Kidney (tissue), 14 donors: ENCODE results near the gene PSME3. TPM values are rescaled to one million over a fixed set of nuclear protein-coding genes. Genes with fewer than 3 reads are reported as not detected.

Experiments used
- DNase-seq, 5 donors: peaks; one replicate each; pipeline ENCODE4 v3.0.0-alpha.2; 2013 to 2020
- FAIRE-seq: peaks from 2 replicates; lab custom pipeline; 2012; peaks lifted over from hg19 to GRCh38; lab: Jason Lieb, UNC
- H3K27ac ChIP-seq, 2 donors: one replicate each; pipeline ENCODE4 v1.7.0; 2013; ENCODE audit warnings: low read depth in 2 of 2, low read length in 2 of 2, inconsistent platforms in 1 of 2
- H3K27me3 ChIP-seq: one replicate; pipeline ENCODE4 v1.7.1; 2013; ENCODE audit warnings: low read length, inconsistent platforms; ENCODE audit not compliant: control insufficient read depth, insufficient read depth
- H3K36me3 ChIP-seq, 3 donors: one replicate each; pipeline versions ENCODE4 v1.7.0 to v1.7.1; 2013; ENCODE audit warnings: low read length in 3 of 3, control low read depth in 1 of 3, inconsistent platforms in 1 of 3; ENCODE audit not compliant: insufficient read depth in 3 of 3, control insufficient read depth in 2 of 3
- H3K4me1 ChIP-seq, 3 donors: one replicate each; pipeline versions ENCODE4 v1.7.0 to v1.7.1; 2013; ENCODE audit warnings: low read length in 3 of 3, inconsistent platforms in 1 of 3, low read depth in 1 of 3; ENCODE audit not compliant: control insufficient read depth in 2 of 3, insufficient read depth in 2 of 3
- H3K4me3 ChIP-seq, 3 donors: one replicate each; pipeline versions ENCODE4 v1.7.0 to v1.8.1; 2013; ENCODE audit warnings: low read length in 3 of 3, control low read depth in 1 of 3, inconsistent platforms in 1 of 3
- H3K9ac ChIP-seq, 3 donors: one replicate each; pipeline versions ENCODE4 v1.7.0 to v1.7.1; 2013; ENCODE audit warnings: low read length in 3 of 3, control low read depth in 1 of 3, inconsistent platforms in 1 of 3
- H3K9me3 ChIP-seq, 3 donors: one replicate each; pipeline versions ENCODE4 v1.7.0 to v1.7.1; 2013; ENCODE audit warnings: low read length in 3 of 3, control low read depth in 1 of 3, inconsistent platforms in 1 of 3; ENCODE audit not compliant: control insufficient read depth in 2 of 3, insufficient read depth in 1 of 3
- intact Hi-C: fragments of 100-400 bp; cut with DNase I; formaldehyde crosslinking; loops from one replicate; pipeline ENCODE4 v1.11.1; 2022
- polyA plus RNA-seq: library from polyadenylated mRNA; stranded (reverse); fragments of 350-450 nt; fragmentation: Illumina TruSeq; extraction: RNeasy Lipid Tissue Mini Kit (QIAGEN cat#74804); gene quantifications from one replicate; pipeline ENCODE4 v1.2.3, GENCODE V29; 2014; ENCODE audit warnings: low read depth, low replicate concordance; ENCODE audit not compliant: insufficient read depth
- total RNA-seq: library from RNA; stranded (reverse); fragmentation: NEBNext Ultra II Directional; extraction: Animal tissue kit (Norgen Biotek cat#: 25700); gene quantifications from one replicate; pipeline ENCODE4 v1.2.1, GENCODE V29; 2021
- TF ChIP-seq, protein P1 (sequence below): IDR thresholded peaks from 3 replicates; pipeline ENCODE4 v1.5.1; 2012; ENCODE audit warnings: mild to moderate bottlenecking, moderate library complexity, borderline replicate concordance; ENCODE audit not compliant: insufficient read depth; ENCODE audit errors: extremely low read depth
- donor health status: control.
- donor health status: control.
- donor health status: control.
- donor health status: control.
- donor health status: control.
- donor health status: DM: yes; HTN: yes; CAD: no.
- donor health status: Normal renal cell carcinoma (clear cell type).

Gene PSME3
- total and polyA plus RNA-seq, 2 donors from 2014 or later, result 60.3 to 115 TPM

DNA sequence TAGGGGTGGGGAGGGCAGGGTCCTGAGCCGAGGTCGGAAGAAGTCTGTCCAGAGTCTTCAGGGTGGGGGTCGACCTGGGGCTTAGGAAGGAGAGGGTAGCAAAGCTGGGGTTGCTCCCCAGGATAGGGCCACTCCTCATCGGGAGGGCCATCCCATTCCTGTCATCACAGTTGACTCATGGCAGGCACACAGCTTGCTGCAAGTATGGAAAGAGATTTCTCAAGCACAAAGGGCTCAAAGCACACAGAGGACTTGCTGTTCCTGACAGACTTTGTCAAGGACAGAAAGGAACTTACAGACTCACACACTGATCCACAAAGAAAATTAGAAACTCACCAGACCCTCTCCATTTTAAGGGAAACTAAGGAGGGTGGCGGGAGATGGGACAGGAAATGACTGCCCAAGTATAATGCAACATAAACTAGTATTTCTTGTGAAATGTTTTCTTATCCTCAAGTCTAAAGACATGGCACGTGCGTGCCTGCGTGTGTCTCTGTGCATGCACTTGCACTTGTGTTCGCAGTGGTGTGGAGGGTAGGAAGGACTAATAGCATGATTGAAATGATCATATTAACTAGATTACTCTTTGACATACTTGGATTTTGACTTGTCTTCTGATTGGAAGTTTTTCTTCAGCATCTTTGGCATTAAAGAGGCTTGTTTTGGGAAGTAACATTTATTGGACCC lies 13.5 kb downstream of the PSME3 start:
- TF ChIP-seq, protein P1, sequence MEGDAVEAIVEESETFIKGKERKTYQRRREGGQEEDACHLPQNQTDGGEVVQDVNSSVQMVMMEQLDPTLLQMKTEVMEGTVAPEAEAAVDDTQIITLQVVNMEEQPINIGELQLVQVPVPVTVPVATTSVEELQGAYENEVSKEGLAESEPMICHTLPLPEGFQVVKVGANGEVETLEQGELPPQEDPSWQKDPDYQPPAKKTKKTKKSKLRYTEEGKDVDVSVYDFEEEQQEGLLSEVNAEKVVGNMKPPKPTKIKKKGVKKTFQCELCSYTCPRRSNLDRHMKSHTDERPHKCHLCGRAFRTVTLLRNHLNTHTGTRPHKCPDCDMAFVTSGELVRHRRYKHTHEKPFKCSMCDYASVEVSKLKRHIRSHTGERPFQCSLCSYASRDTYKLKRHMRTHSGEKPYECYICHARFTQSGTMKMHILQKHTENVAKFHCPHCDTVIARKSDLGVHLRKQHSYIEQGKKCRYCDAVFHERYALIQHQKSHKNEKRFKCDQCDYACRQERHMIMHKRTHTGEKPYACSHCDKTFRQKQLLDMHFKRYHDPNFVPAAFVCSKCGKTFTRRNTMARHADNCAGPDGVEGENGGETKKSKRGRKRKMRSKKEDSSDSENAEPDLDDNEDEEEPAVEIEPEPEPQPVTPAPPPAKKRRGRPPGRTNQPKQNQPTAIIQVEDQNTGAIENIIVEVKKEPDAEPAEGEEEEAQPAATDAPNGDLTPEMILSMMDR, result no peak
- peaks cover 4 to 15% (median 12%) of the 10 kb centered on the region in 3 donors for H3K4me1 ChIP-seq
- H3K27me3 ChIP-seq, result no peaks in the 10 kb centered on the region
- no peak overlapping the region for H3K27ac ChIP-seq
- H3K9ac ChIP-seq, result no peak overlapping the region
- intact Hi-C loops, result no loop called here
- peaks cover 4 to 22% (median 19%) of the 10 kb centered on the region in 3 donors for H3K36me3 ChIP-seq
- no peak for DNase-seq
- no peak for FAIRE-seq
- no peaks in the 10 kb centered on the region for H3K9me3 ChIP-seq
- H3K4me3 ChIP-seq, result no peak overlapping the region

DNA sequence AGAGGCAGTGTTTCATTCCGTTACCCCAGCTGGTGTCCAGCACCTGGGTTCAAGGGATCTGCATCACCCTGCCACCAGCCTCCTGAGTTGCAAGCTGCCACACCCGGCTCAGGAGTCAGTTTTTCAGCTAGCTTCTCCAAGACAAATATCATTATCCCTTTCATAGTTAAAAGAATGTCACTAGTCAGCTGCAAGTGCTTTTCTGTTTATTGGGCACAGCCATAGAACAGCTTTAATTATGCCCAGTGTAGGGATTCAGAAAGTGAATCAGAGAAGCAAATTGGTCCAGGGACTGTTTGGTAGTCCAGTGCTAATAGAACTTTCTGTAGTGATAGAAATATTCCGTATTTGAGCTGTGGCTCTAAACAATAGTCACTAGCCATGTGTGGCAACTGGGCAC lies 14.9 kb downstream of the PSME3 start:
- Histone ChIP-seq H3K9ac (no peak overlapping the region), H3K4me3 (no peak overlapping the region), H3K9me3 (no peaks in the 10 kb centered on the region), H3K36me3 (peaks cover 4 to 13% (median 12%) of the 10 kb centered on the region in 3 donors), H3K4me1 (peaks cover 4 to 17% (median 12%) of the 10 kb centered on the region in 3 donors), H3K27ac (no peak overlapping the region), H3K27me3 (no peaks in the 10 kb centered on the region)
- DNase-seq, result no peak
- intact Hi-C loops, result no loop called here
- TF ChIP-seq, protein P1, result no peak
- no peak for FAIRE-seq

DNA sequence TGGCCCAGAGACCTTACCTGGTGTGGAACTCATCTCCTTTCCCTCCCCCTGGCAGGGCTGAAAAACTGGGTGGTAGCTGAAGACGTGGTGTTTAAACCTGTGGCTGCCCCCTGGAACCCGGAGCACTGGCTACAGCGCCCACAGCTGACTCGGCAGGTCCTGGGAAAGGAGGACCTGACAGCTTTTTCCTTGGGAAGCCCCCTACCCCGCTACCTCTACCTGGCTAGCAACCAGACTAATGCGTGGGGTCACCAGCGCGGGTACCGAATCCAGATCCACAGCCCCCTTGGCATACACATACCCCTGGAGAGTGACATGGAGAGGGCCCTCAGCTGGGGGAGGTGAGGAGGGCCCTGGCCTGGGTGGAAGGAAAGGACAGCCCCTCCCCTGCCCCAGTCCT lies 15.8 kb downstream of the PSME3 start:
- H3K9me3 ChIP-seq, result no peaks in the 10 kb centered on the region
- no peak overlapping the region for H3K4me3 ChIP-seq
- no peak overlapping the region for H3K27ac ChIP-seq
- DNase-seq (no peak), FAIRE-seq (no peak)
- no peaks in the 10 kb centered on the region for H3K27me3 ChIP-seq
- TF ChIP-seq, protein P1, result no peak
- H3K36me3 ChIP-seq, result peaks cover 2 to 9% (median 8%) of the 10 kb centered on the region in 3 donors
- intact Hi-C loops, result no loop called here
- H3K4me1 ChIP-seq, result peaks cover 4 to 19% (median 12%) of the 10 kb centered on the region in 3 donors
- H3K9ac ChIP-seq, result no peak overlapping the region
